ENCODE results near the gene UMAD1.

UMAD1 gene

GRCh38 chr7:7650682-7651206, 10.2 kb downstream of the UMAD1 start:
- no peak for ATAC-seq
- TF ChIP-seq SNAI2 (CRISPR knock-in tag; IDR thresholded peaks at IDR 0.05) (no peak), CSDC2 (CRISPR knock-in tag; IDR thresholded peaks at IDR 0.05) (no peak), TOX (CRISPR knock-in tag; IDR thresholded peaks at IDR 0.05; ENCODE audit: borderline replicate concordance) (no peak), OSR1 (CRISPR knock-in tag; IDR thresholded peaks at IDR 0.05) (no peak), ZC3H10 (CRISPR knock-in tag; IDR thresholded peaks at IDR 0.05) (no peak)

- ATAC-seq = no peak
- TF ChIP-seq ZFP30 (CRISPR knock-in tag; IDR thresholded peaks at IDR 0.05) (no peak), ZNF8 (CRISPR knock-in tag; IDR thresholded peaks at IDR 0.05) (no peak), ISL1 (CRISPR knock-in tag; IDR thresholded peaks at IDR 0.05) (no peak), ZNF565 (CRISPR knock-in tag; conservative IDR thresholded peaks at IDR 0.05; ENCODE audit: low read depth) (no peak), RARB (CRISPR knock-in tag; IDR thresholded peaks at IDR 0.05) (no peak), TOX (CRISPR knock-in tag; IDR thresholded peaks at IDR 0.05; ENCODE audit: borderline replicate concordance) (no peak), ZNF70 (CRISPR knock-in tag; IDR thresholded peaks at IDR 0.05) (no peak), PPARA (CRISPR knock-in tag; IDR thresholded peaks at IDR 0.05; ENCODE audit: borderline replicate concordance) (no peak), GLIS3 (CRISPR knock-in tag; IDR thresholded peaks at IDR 0.05) (no peak)
Measured at GRCh38 chr7:7651479-7651878, 10.9 kb downstream of the UMAD1 start.

- ATAC-seq = no peak
Measured at GRCh38 chr7:7652798-7653540, 12.4 kb downstream of the UMAD1 start.

More at GRCh38 chr7:7652798-7653540, 12.4 kb downstream of the UMAD1 start:
- TF ChIP-seq ARNTL (CRISPR knock-in tag; IDR thresholded peaks at IDR 0.05; ENCODE audit: borderline replicate concordance, low read depth) (no peak), ZNF8 (CRISPR knock-in tag; IDR thresholded peaks at IDR 0.05) (no peak), SNAI2 (CRISPR knock-in tag; IDR thresholded peaks at IDR 0.05) (no peak), ZFP30 (CRISPR knock-in tag; IDR thresholded peaks at IDR 0.05) (no peak), GLIS3 (CRISPR knock-in tag; IDR thresholded peaks at IDR 0.05) (no peak), PATZ1 (CRISPR knock-in tag; IDR thresholded peaks at IDR 0.05; ENCODE audit: borderline replicate concordance) (no peak), TSHZ2 (CRISPR knock-in tag; IDR thresholded peaks at IDR 0.05) (no peak), ZFP3 (CRISPR knock-in tag; IDR thresholded peaks at IDR 0.05) (no peak), TCF4 (CRISPR knock-in tag; IDR thresholded peaks at IDR 0.05; ENCODE audit: borderline replicate concordance) (no peak), ZC3H10 (CRISPR knock-in tag; IDR thresholded peaks at IDR 0.05) (no peak), RARB (CRISPR knock-in tag; IDR thresholded peaks at IDR 0.05) (no peak), CSRNP3 (CRISPR knock-in tag; IDR thresholded peaks at IDR 0.05) (no peak), TOX (CRISPR knock-in tag; IDR thresholded peaks at IDR 0.05; ENCODE audit: borderline replicate concordance) (no peak), ZNF565 (CRISPR knock-in tag; conservative IDR thresholded peaks at IDR 0.05; ENCODE audit: low read depth) (no peak), PPARA (CRISPR knock-in tag; IDR thresholded peaks at IDR 0.05; ENCODE audit: borderline replicate concordance) (no peak), CREB5 (CRISPR knock-in tag; IDR thresholded peaks at IDR 0.05; ENCODE audit: low read depth) (no peak), ISL1 (CRISPR knock-in tag; IDR thresholded peaks at IDR 0.05) (no peak)

All from SK-N-SH treated with all-trans-retinoic acid at 6 μM for 48 hours (cell line).